Chondrocyte (in vitro differentiated cells): ENCODE measurements around the gene ZNF419. TPM values are rescaled to one million over a fixed set of nuclear protein-coding genes. Genes with fewer than 3 reads are reported as not detected.

Experiments
- DNase-seq: peaks from one replicate; pipeline ENCODE4 v3.0.0; 2021; ENCODE audit warnings: mixed read lengths, low spot score
- H3K27ac Mint-ChIP-seq: one replicate; pipeline ENCODE4 v1.8.0; 2021; ENCODE audit warnings: mild to moderate bottlenecking, moderate library complexity, mixed read lengths; ENCODE audit not compliant: unreplicated experiment
- H3K27me3 Mint-ChIP-seq: 2 replicates; pipeline ENCODE4 v1.8.0; 2021; ENCODE audit warnings: low read depth, mixed read lengths
- H3K36me3 Mint-ChIP-seq: 2 replicates; pipeline ENCODE4 v1.8.0; 2021; ENCODE audit warnings: low read depth, mixed read lengths
- H3K4me1 Mint-ChIP-seq: 2 replicates; pipeline ENCODE4 v1.8.0; 2021; ENCODE audit warnings: low read depth, mild to moderate bottlenecking, mixed read lengths
- H3K4me3 Mint-ChIP-seq: one replicate; pipeline ENCODE4 v1.8.0; 2021; ENCODE audit warnings: mild to moderate bottlenecking, moderate library complexity, mixed read lengths; ENCODE audit not compliant: unreplicated experiment
- H3K9me3 Mint-ChIP-seq: 2 replicates; pipeline ENCODE4 v1.8.0; 2021; ENCODE audit warnings: low read depth, mixed read lengths
- total RNA-seq: library from RNA; stranded (reverse); gene quantifications from 3 replicates; pipeline ENCODE4 v1.2.1, GENCODE V29; 2021
- TF ChIP-seq, protein P1 (sequence below): fragments of 200-600 bp; sonication (generic); IDR thresholded peaks from 2 replicates; pipeline ENCODE4 v1.5.0; 2021; ENCODE audit warnings: antibody characterized with exemption, mild to moderate bottlenecking, moderate library complexity

The ZNF419 gene
- total RNA-seq, 1 donor from 2014 or later: 15.5 TPM

DNA sequence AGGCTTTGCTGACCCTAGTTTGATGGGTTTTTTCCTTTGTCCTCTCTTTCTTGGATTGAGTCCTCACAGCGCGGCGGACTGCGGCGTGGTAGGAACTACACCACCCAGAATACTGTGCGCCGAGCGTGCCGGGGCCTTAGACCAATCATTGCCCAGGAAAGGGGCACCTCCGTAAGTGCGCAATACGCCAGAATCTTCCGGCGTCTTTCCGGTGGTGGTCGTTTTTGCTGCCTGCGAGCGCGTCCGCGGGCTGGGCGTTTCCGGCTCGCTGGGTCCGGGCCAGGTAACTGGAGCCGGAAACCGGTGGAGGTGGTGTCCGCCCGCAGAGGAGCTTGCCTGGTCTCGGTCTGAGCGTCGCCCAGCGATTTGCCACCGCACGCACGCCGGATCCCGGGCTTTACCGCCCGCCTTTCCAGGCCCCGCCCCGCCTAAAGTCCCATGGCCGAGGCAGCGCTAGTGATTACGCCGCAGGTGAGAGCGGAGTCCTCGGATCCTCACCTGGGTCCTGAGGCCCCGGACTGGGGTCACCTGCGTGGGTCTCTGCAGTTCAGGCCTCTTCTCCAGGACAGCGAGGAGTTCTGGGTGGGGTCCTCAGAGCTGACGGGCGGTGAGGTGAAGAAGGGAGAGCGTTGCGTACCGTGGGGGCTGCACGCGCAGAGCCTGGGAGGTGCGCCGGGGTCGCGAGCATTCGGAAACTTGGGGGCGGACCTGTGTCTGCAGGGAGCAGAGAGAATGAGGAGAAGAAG lies 39.8 kb downstream of the ZNF419 start, which contains the start of gene ZNF549:
TSS of gene ZNF549 (plus strand) at position 221 of the 746 bp plus-strand sequence. CDS start at position 439, 218 bp downstream.
- Mint-ChIP-seq H3K27ac (peak within 1 kb of the TSS; percentile 78), H3K4me1 (peaks cover 19% of the 10 kb centered on the region), H3K4me3 (peak within 1 kb of the TSS; percentile 95), H3K27me3 (no peaks in the 10 kb centered on the region), H3K9me3 (peaks cover 30% of the 10 kb centered on the region), H3K36me3 (peaks cover 25% of the 10 kb centered on the region)
- DNase-seq: peak; percentile 97
- TF ChIP-seq, protein P1, sequence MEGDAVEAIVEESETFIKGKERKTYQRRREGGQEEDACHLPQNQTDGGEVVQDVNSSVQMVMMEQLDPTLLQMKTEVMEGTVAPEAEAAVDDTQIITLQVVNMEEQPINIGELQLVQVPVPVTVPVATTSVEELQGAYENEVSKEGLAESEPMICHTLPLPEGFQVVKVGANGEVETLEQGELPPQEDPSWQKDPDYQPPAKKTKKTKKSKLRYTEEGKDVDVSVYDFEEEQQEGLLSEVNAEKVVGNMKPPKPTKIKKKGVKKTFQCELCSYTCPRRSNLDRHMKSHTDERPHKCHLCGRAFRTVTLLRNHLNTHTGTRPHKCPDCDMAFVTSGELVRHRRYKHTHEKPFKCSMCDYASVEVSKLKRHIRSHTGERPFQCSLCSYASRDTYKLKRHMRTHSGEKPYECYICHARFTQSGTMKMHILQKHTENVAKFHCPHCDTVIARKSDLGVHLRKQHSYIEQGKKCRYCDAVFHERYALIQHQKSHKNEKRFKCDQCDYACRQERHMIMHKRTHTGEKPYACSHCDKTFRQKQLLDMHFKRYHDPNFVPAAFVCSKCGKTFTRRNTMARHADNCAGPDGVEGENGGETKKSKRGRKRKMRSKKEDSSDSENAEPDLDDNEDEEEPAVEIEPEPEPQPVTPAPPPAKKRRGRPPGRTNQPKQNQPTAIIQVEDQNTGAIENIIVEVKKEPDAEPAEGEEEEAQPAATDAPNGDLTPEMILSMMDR: no peak

DNA sequence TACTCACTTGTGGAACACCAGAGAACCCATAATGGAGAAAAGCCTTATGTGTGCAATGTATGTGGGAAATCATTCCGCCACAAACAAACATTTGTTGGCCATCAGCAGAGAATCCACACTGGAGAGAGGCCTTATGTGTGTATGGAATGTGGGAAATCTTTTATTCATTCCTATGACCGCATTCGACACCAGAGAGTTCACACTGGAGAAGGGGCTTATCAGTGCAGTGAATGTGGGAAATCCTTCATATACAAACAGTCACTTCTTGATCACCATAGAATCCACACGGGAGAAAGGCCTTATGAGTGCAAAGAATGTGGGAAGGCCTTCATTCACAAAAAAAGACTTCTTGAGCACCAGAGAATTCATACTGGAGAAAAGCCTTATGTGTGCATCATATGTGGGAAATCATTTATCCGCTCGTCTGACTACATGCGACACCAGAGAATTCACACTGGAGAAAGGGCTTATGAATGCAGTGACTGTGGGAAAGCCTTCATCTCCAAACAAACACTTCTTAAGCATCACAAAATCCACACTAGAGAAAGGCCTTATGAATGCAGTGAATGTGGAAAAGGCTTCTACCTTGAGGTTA lies 50.5 kb downstream of the ZNF419 start:
- Mint-ChIP-seq H3K4me1 (no peaks in the 10 kb centered on the region), H3K4me3 (no peak overlapping the region), H3K9me3 (peaks cover 86% of the 10 kb centered on the region), H3K36me3 (peaks cover 96% of the 10 kb centered on the region), H3K27me3 (no peaks in the 10 kb centered on the region), H3K27ac (no peak overlapping the region)
- DNase-seq: no peak
- TF ChIP-seq, protein P1: no peak

Other genes with a start within 250 kb of the ZNF419 start
- gene ZNF805, start 247.1 kb upstream of the ZNF419 start, total RNA-seq: 24.3 to 25.5 TPM (median 25.1 TPM) in 3 replicates
- 77.3 to 81.4 TPM (median 79.1 TPM) in 3 replicates for gene ZNF460, start 207.3 kb upstream of the ZNF419 start, total RNA-seq
- gene ZNF543, start 167.3 kb upstream of the ZNF419 start, total RNA-seq: 5.1 to 6.7 TPM (median 5.3 TPM) in 3 replicates
- 7.5 to 9.6 TPM (median 8.0 TPM) in 3 replicates for gene ZNF304, start 136.5 kb upstream of the ZNF419 start, total RNA-seq
- gene TRAPPC2B, start 124.2 kb upstream of the ZNF419 start, total RNA-seq: 9.9 to 12.1 TPM (median 10.7 TPM) in 3 replicates
- gene ZNF547, start 124.2 kb upstream of the ZNF419 start, total RNA-seq: 2.4 to 7.1 TPM (median 2.9 TPM) in 3 replicates
- 15.1 to 22.2 TPM (median 15.6 TPM) in 3 replicates for gene ZNF548, start 97.9 kb upstream of the ZNF419 start, total RNA-seq
- gene ZNF17, start 76.6 kb upstream of the ZNF419 start, total RNA-seq: 6.1 to 12.3 TPM (median 6.9 TPM) in 3 replicates
- 7.8 to 10.3 TPM (median 8.1 TPM) in 3 replicates for gene ZNF749, start 52.4 kb upstream of the ZNF419 start, total RNA-seq
- gene VN1R1, start 30.6 kb upstream of the ZNF419 start, total RNA-seq: 0.26 to 0.97 TPM (median 0.75 TPM) in 3 replicates
- gene ZNF772, start 10.2 kb upstream of the ZNF419 start, total RNA-seq: 6.0 to 12.8 TPM (median 7.0 TPM) in 3 replicates
- gene ZNF773, start 12.2 kb downstream of the ZNF419 start, total RNA-seq: 8.7 to 10.1 TPM (median 9.0 TPM) in 3 replicates
- 6.8 to 7.4 TPM (median 7.1 TPM) in 3 replicates for gene ZNF549, start 39.6 kb downstream of the ZNF419 start, total RNA-seq
- gene ZNF550, start 72.1 kb downstream of the ZNF419 start, total RNA-seq: 6.9 to 11.3 TPM (median 8.6 TPM) in 3 replicates
- gene ZNF416, start 91.2 kb downstream of the ZNF419 start, total RNA-seq: 5.4 to 7.7 TPM (median 6.0 TPM) in 3 replicates
- gene ZIK1, start 96.4 kb downstream of the ZNF419 start, total RNA-seq: 4.8 to 7.2 TPM (median 5.5 TPM) in 3 replicates
- 1.4 to 3.4 TPM (median 2.2 TPM) in 3 replicates for gene ZNF530, start 112.1 kb downstream of the ZNF419 start, total RNA-seq
- 16.9 to 19.8 TPM (median 19.3 TPM) in 3 replicates for gene ZNF134, start 126.5 kb downstream of the ZNF419 start, total RNA-seq
- 11.0 to 13.1 TPM (median 12.6 TPM) in 3 replicates for gene ZNF211, start 145.4 kb downstream of the ZNF419 start, total RNA-seq
- not detected in 3 replicates for gene ZSCAN4, start 181.2 kb downstream of the ZNF419 start, total RNA-seq
- gene ZNF551, start 194.2 kb downstream of the ZNF419 start, total RNA-seq: 4.0 to 5.8 TPM (median 5.5 TPM) in 3 replicates
- 15.7 to 16.3 TPM (median 15.7 TPM) in 3 replicates for gene ZNF154, start 221.5 kb downstream of the ZNF419 start, total RNA-seq
- 6.3 to 7.2 TPM (median 7.0 TPM) in 3 replicates for gene ZNF671, start 239.9 kb downstream of the ZNF419 start, total RNA-seq